Measurements from ENCODE around the gene TMEM218.

The TMEM218 gene

GRCh38 chr11:125111343-125112207, at the start of gene TMEM218:
TMEM218 (minus strand) TSS chr11:125111626; CDS start chr11:125102241, 9,385 bp downstream.
- peak; percentile 99 for DNase-seq

DNA sequence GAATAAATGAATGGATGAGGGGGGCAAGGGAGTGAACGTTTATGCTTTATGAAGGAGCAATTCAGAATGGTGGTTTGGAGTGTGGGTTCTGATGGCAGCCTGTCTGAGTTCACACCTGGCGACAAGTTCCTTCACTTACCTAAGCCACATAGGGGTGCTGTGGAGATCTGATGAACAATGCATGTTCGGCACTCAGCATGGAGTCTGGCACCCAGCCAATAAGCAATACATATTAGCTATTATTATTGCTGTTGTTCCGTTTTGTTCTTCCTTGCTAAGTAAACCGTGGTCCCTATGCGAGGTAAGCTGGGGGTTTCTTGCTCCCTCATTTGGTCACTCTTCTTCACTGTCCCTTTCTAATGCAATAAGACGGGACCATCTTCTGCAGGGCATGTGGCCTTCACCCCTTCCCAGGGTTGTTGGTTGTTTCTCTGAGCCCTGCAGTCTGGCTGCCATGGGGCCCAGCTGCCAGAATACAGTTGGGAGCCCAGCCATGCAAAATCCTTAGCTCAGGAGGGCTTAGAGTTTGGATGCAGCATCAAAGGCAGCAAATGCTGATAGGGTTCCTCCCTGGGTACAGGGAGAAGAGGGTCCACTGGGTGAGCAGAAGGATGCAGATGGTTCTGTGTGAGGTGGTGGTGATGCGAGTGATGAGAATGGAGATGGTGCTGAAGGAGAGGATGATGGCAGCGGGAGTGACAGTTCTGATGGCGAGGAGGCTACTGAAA, 46.7 kb upstream of the TMEM218 start:
- no peak for DNase-seq

DNA sequence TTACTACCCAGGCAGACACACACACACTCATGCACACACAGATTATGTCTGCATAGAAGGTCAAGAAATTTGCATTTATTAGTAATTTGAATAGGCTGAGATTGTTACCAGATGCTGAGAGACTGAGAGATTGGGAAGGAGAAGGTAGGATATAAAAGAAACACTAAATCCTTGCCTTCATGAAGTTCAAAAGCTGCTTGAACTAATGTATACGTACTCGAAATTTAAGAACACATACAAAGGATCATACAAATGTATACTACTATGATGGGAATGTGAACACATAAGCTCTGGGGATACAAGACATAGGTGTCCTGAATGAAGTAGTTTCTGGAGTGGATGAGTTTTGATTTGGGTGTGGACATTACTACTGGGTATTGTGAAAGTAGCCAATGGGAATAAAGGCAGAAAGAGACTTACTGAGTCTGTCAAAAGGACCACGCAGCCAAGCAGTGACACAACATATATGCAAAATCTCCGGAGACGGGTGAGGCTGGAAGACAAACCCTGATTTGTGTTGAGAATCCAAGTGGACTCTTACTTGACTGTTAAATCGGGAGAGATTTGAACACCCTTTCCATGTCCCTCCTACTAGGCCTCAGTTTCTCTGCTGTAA, 45.8 kb upstream of the TMEM218 start:
- DNase-seq, result no peak

DNA sequence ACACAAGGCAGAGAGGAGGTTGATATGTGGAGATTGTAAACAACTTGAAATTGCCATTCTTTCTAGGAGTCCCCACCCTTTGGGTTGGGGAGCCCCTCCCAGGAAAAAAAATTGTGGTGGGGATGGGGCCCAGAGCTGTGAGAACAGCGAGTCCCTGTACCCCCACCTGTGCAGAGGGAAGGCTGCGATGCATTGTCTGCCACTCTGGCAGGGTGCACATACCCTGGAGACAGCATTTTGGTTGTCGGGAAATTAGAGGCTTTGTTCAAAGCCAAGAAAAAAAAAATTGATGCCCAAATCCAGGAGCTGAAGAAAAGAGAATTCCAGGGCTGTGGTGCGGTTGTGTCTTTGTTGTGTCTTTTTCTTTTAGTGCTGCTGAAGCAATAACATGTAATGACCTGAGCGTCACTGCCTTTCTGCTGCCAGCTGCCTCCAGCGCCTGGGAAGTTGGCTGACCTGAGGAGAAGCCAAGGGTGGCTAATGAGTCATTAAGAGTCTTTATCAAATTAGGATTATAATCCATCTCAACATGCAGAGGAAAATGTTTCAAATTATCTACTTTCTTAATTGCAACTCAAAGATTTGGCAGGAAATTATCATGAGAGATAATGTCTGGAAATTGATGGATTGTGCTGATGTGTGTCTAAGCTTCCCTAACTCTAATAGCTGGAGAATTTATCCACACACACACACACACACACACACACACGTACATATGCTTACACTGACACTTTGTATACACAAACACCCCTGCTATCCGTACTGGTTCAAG, 45.1 kb upstream of the TMEM218 start:
- DNase-seq, result no peak

- no peak for DNase-seq
These were observed 44.3 kb upstream of the TMEM218 start for GRCh38 chr11:125155767-125156166.

DNA sequence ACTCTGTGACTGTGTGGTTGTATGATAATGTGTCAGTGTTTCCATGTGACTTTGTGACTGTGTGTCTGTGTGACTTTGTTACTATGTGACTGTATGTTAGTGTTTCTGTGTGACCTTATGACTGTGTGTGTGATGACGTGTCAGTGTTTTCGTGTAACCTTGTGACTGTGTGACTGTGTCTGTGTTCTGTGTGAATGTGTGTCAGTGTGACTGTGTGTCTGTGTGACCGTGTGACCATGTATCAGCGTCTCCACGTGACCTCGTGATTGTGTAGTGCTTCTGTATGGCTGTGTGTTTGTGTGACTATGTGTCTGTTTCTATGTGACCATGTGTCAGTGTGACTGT, 43.6 kb upstream of the TMEM218 start:
- DNase-seq, result no peak

DNA sequence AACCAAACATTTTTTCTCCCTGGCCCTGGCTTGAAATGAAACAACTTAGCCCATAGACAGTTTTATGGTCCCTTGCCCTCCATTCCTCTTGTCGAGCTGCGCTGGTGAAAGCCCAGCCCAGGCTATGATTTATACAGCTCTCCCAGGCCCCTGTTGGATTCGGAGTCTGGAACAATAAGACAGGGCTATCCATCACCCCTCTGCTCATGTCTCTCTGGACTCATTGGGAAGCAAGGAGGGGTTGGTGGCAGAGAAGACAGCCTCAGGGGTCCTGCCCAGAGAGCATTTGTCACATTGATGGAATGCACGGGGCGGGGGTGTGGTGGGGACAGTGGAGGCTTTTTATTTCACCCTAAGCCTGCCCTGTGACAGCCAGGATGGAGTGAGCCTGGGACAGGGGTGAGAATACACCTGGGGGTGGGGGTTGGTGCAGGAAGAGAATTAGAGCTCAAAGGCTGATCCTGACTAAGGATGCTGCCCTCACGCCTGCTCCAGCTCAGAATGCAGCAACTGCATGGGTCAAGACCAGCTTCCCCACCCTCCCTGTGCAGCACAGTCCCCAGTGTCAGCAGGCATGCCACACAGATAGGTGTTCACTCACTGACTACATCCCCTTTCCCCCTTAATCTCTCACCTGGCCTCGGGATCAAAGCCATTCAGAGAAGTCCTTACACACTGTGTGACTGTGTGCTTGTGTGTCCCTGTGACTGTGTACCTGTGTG, 43.1 kb upstream of the TMEM218 start:
- DNase-seq, result no peak

- no peak for DNase-seq
These were observed 42.4 kb upstream of the TMEM218 start for GRCh38 chr11:125153837-125154236.

DNA sequence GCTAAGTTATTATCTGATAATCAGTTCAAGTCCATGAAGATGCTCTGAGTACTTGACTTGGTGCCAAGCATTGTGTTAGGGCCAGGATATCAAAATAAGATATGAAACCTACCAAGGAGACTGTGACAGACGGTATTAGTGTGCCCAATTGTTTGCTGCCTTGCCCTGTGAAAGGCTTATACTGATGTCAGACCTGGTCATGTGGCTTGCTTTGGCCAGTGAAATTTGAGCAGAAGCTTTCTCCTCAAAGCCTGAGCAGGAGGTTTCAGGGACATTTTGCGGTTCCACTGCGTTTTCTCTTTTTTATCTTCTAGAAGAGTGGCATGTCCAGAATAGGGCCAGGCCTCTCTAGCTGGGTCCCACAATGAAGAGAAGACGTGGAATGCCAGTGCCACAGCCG, 37.3 kb upstream of the TMEM218 start:
- DNase-seq, result no peak

GRCh38 chr11:125148011-125148410, 36.6 kb upstream of the TMEM218 start:
- no peak for DNase-seq

DNA sequence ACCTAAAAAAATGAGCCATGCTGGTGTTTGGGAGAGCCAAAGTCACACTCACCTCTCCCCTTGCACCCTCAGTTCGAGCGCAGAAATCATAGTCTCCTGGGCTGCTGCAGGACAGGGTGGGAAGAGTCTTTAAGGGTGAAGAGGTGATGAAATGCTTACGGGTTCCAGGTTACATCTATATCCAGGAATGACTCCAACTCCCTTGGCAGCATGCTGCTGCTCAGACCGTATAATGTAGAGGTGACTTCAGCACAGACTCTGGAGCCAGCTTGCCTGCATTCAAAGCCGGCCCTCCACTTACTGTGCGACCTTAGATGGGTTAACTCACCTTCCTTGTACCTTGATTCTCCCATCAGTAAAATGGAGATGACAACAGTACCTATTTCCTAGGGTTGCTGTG, 35.9 kb upstream of the TMEM218 start:
- DNase-seq, result no peak

DNA sequence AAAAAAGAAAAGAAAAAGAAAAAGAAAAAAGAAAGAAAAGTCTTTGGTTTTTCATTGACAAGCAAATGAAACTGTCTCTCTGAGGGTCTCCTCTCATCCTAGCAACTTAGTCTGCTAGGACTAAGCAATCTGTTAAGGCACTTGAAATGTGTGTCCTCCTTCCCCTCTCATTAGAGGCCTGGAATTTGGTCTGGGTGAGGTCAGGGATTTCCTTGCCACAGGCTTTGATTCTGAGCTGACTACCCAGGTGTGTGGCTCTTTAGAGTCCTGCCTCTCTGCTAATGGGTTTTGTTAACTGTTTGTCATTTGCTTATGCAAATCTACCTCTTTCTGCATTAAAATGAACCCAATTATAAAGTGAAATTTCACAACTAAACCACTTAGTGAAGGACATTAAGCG, 34.8 kb upstream of the TMEM218 start:
- DNase-seq, result no peak

DNA sequence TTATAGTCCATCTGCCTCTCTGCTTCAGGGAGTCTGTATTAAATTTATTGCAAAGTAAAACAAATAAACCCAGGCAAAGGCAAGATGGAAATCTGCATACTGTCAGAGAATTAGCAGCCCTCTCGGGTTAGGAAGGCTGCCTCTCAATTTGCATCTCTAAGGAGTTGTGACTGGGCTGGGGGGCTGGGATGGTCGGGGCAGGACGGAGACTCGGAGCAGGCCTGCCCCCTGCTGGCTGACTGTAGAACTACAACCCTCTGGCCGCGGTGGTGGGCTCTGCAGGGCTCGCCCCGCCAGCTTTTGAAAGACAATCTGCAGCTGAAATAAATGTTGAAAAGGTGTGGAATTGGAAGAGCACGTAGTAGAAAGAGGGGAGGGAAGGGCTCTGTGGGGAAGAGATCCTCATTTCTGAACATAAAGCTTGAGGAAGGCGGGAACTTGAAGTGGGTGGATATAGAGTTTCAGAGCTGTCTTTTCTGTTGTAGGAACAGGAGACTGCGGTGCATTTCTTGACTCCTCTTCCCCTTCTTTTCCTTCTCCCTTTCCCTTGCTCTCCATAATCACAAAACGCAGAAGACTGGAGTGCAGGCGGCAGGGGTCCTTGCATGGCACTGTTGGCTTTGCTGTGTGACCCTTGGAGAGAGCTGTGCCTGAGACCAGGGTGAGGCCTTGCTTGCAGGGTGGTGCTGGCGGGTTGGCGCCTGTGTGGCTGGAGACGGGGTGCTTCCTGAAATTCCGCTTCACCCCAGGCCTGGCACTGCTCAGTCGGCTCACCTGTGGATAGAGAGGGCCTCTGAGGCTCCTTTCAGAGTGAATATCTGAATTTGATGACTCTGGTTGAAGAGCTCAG, 30.5 kb upstream of the TMEM218 start:
- peak; percentile 45 to 47 for DNase-seq

DNA sequence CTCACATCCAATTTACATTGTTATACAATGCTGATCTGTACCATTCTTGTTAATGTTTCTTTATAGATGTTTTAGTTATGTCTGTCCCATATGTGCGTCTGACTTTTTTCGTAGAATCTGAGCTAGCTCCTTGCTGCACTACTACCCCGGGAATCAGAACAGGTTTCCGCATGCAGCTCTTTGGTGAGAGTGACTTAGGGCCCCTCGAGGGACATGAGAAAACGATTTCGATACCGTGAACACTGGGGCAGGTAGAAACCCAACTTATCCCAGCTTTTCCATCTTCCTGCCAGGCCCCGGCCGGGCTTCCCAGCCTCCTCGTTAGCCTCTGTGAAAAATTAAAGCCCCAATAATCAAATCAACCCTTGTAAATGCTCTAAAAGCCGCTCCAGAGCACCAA, 29.8 kb upstream of the TMEM218 start:
- DNase-seq, result no peak

DNA sequence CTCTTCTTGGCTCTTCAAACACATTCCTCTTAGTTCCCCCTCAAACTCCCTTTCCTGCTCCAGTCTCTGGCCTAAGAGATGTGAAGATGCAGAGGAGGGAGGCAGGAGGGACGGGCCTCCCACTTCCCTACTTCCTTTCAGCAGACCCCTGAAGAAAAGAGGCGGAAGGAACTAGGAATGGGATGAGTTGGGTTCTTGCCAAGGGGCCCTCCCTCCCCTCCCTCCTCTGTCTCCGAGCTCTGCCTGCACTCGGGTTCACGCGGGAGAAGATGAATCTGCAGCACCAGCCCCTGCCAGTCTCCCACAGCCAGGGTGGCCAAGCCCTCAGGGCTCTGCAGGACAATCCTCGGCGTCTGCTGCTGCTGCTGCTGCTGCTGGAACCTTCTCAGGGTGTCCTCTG, 28.8 kb upstream of the TMEM218 start:
- DNase-seq, result no peak

DNA sequence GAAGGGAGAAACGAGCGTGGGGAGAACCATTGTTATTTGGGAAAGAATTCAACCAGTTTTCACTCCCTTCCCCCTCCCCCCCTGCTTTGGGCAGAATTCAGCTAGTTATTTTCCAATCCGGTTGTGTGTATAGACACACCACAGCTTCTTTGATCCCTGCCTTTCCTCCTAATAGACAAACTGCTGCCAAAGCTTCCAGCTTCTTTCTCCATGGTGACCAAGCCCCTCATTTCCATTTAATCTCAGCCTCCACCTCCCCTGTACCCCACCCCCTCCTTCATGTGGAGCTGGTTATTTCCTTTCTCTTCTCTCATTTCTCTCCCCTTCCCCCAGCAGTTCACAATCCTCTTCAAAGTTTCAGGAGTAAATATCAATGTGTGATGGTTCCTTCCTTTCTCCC, 28.4 kb upstream of the TMEM218 start:
- no peak for DNase-seq

DNA sequence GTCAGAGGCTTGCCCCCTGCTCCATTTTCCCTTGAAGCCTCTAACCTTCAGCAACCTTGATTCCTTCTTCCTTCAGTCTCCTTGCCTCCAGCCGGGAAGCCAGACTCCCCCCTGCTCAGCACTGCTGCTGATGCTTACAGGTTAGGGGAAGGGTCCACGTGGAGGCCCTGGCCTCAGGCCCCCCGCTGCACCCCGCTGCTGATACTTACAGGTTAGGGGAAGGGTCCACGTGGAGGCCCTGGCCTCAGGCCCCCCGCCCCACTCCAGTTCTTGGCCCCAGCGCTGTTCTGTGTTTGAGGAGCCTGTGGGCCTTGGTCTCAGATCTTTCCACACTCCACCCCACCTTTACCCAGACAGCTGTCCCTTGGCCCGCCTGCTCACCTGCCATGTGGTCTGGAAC, 27.5 kb upstream of the TMEM218 start:
- no peak for DNase-seq

- DNase-seq, result no peak
These were observed 24.6 kb upstream of the TMEM218 start for GRCh38 chr11:125136001-125136400.

DNA sequence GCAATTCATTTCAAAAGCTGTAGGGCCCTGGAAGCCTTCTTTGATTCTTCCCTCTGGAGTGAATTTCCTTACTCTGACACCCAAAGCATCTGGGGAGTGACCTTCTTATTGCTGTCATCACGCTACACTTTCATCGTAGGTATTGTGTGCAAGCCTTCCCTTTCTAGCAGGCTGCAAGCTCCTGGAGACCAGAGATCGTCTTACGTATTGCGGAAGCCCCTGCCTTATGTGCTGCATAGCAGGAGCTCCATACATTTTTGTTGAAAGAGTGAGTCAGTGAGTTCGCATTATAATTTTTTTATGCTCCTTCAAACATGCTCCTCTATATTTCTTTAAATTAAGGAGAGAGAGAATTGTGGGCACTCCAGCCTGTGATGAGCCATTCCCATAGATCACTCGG, 21.2 kb upstream of the TMEM218 start:
- no peak for DNase-seq

GRCh38 chr11:125132071-125132470, 20.6 kb upstream of the TMEM218 start:
- DNase-seq, result no peak

GRCh38 chr11:125129316-125129993, 18.0 kb upstream of the TMEM218 start:
- no peak for DNase-seq
